PC-3 (cell line): Measurements from ENCODE around the gene TAOK1. TPM values are rescaled to one million over a fixed set of nuclear protein-coding genes. Genes with fewer than 3 reads are reported as not detected.

Experiments
- ATAC-seq: fragments of 200-7000 bp; cut with Tn5 transposase; 2 replicates; pipeline ENCODE4 v1.9.1; 2020; ENCODE audit warnings: mild to moderate bottlenecking, moderate library complexity
- BruUV-seq: library from RNA; stranded (reverse); fragments of 400-500 nt; replicated peaks from 2 replicates; lab custom pipeline; 2021; lab: Mats Ljungman, UMichigan
- CTCF ChIA-PET: fragments of 300-600 bp; sonication (Branson Sonifier 250); formaldehyde crosslinking; loops from one replicate; lab custom pipeline; 2022; ENCODE audit warnings: antibody characterized with exemption; lab: Charles Lee
- POLR2A ChIA-PET: fragments of 300-600 bp; sonication (Branson Sonifier 250); formaldehyde crosslinking; loops from one replicate; lab custom pipeline; 2022; ENCODE audit warnings: antibody characterized with exemption; ENCODE audit not compliant: unreplicated experiment; lab: Charles Lee
- DNase-seq: peaks from one replicate; pipeline ENCODE4 v3.0.0-alpha.2; 2015
- H2AFZ ChIP-seq: fragments of 300-600 bp; sonication (generic); 2 replicates; pipeline ENCODE4 v1.6.0; 2016; ENCODE audit warnings: antibody characterized with exemption, low read length
- H3F3A ChIP-seq: fragments of 300-600 bp; sonication (generic); one replicate; pipeline ENCODE4 v1.6.0; 2017; ENCODE audit warnings: antibody characterized with exemption, low read length, control low read depth, mild to moderate bottlenecking; ENCODE audit not compliant: unreplicated experiment
- H3K27ac ChIP-seq: fragments of 300-600 bp; sonication (generic); 2 replicates; pipeline ENCODE4 v1.5.1; 2016; ENCODE audit warnings: mild to moderate bottlenecking, low read length
- H3K27me3 ChIP-seq: fragments of 300-600 bp; sonication (generic); 2 replicates; pipeline ENCODE4 v1.6.1; 2016; ENCODE audit warnings: low read length, mixed read lengths
- H3K36me3 ChIP-seq: fragments of 300-600 bp; sonication (generic); 2 replicates; pipeline ENCODE4 v1.6.1; 2016; ENCODE audit warnings: low read depth, mixed run types, low read length, mixed read lengths
- H3K4me1 ChIP-seq: fragments of 300-600 bp; sonication (generic); 2 replicates; pipeline ENCODE4 v1.5.1; 2016; ENCODE audit warnings: low read length; ENCODE audit not compliant: insufficient read depth
- H3K4me2 ChIP-seq: fragments of 300-600 bp; sonication (generic); 2 replicates; pipeline ENCODE4 v1.6.0; 2016; ENCODE audit warnings: low read length
- H3K4me3 ChIP-seq: fragments of 300-600 bp; sonication (generic); 2 replicates; pipeline ENCODE4 v1.5.1; 2016; ENCODE audit warnings: mild to moderate bottlenecking, low read length, mixed read lengths
- H3K79me2 ChIP-seq: fragments of 300-600 bp; sonication (generic); 2 replicates; pipeline ENCODE4 v1.6.1; 2017; ENCODE audit warnings: low read length, mixed read lengths
- H3K9ac ChIP-seq: fragments of 300-600 bp; sonication (generic); 2 replicates; pipeline ENCODE4 v1.6.0; 2016; ENCODE audit warnings: mild to moderate bottlenecking, low read length
- H3K9me2 ChIP-seq: fragments of 300-600 bp; sonication (generic); replicated peaks from 2 replicates; pipeline ENCODE4 v1.6.1; 2016; ENCODE audit warnings: mixed run types, low read length, mixed read lengths
- H3K9me3 ChIP-seq: fragments of 300-600 bp; sonication (generic); 2 replicates; pipeline ENCODE4 v1.6.1; 2016; ENCODE audit warnings: low read length, mixed read lengths
- H4K20me1 ChIP-seq: fragments of 300-600 bp; sonication (generic); 2 replicates; pipeline ENCODE4 v1.6.1; 2016; ENCODE audit warnings: low read length, mixed read lengths
- EZH2 ChIP-seq: fragments of 300-600 bp; sonication (generic); IDR thresholded peaks from one replicate; pipeline ENCODE4 v1.6.1; 2017; ENCODE audit warnings: antibody characterized with exemption, mild to moderate bottlenecking, low read length; ENCODE audit not compliant: unreplicated experiment
- EZH2phosphoT487 ChIP-seq: fragments of 300-600 bp; sonication (generic); IDR thresholded peaks from 2 replicates; pipeline ENCODE4 v1.6.1; 2018; ENCODE audit warnings: mild to moderate bottlenecking, antibody characterized with exemption, low read length, borderline replicate concordance
- intact Hi-C: fragments of 100-400 bp; cut with micrococcal nuclease; formaldehyde crosslinking; loops from 2 replicates; pipeline ENCODE4 v1.9.0; 2023
- total RNA-seq: library from RNA; depleted of rRNA; stranded (reverse); fragments of >200 nt; gene quantifications from 2 replicates; pipeline ENCODE4 v1.2.3, GENCODE V29; 2014
- TF ChIP-seq, protein P1 (sequence below): fragments of 300-600 bp; sonication (generic); conservative IDR thresholded peaks from 2 replicates; pipeline ENCODE4 v1.5.1; 2017; ENCODE audit warnings: antibody characterized with exemption, low read depth, mild to moderate bottlenecking, low read length

The TAOK1 gene
- total RNA-seq, 1 experiment from 2014 or later, result 17.3 TPM

- Histone ChIP-seq H3K27me3 (no peaks in the 10 kb centered on the region), H3K9me2 (no peaks in the 10 kb centered on the region), H3K79me2 (no peaks in the 10 kb centered on the region), H3K4me1 (no peaks in the 10 kb centered on the region), H3K4me3 (no peak overlapping the region), H3K9ac (no peak overlapping the region), H3F3A (no peaks in the 10 kb centered on the region), H3K4me2 (no peak overlapping the region), H4K20me1 (no peaks in the 10 kb centered on the region), H3K36me3 (no peaks in the 10 kb centered on the region), H3K27ac (no peak overlapping the region), H2AFZ (no peak overlapping the region), H3K9me3 (no peaks in the 10 kb centered on the region)
- intact Hi-C loops, result no loop called here
- no peak for TF ChIP-seq EZH2phosphoT487
- TF ChIP-seq, protein P1, sequence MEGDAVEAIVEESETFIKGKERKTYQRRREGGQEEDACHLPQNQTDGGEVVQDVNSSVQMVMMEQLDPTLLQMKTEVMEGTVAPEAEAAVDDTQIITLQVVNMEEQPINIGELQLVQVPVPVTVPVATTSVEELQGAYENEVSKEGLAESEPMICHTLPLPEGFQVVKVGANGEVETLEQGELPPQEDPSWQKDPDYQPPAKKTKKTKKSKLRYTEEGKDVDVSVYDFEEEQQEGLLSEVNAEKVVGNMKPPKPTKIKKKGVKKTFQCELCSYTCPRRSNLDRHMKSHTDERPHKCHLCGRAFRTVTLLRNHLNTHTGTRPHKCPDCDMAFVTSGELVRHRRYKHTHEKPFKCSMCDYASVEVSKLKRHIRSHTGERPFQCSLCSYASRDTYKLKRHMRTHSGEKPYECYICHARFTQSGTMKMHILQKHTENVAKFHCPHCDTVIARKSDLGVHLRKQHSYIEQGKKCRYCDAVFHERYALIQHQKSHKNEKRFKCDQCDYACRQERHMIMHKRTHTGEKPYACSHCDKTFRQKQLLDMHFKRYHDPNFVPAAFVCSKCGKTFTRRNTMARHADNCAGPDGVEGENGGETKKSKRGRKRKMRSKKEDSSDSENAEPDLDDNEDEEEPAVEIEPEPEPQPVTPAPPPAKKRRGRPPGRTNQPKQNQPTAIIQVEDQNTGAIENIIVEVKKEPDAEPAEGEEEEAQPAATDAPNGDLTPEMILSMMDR, result no peak
- no peak for TF ChIP-seq EZH2
- no TSS peak for BruUV-seq
- ATAC-seq (no peak), DNase-seq (no peak)
- ChIA-PET CTCF (no interaction called here), POLR2A (interaction anchor here (0.7 kb wide), 1 partner anchor 61 kb away, joined by 11 read pairs; no protein-coding TSS in a partner anchor)
Observed at GRCh38 chr17:29364691-29365090, 25.5 kb upstream of the TAOK1 start.

DNA sequence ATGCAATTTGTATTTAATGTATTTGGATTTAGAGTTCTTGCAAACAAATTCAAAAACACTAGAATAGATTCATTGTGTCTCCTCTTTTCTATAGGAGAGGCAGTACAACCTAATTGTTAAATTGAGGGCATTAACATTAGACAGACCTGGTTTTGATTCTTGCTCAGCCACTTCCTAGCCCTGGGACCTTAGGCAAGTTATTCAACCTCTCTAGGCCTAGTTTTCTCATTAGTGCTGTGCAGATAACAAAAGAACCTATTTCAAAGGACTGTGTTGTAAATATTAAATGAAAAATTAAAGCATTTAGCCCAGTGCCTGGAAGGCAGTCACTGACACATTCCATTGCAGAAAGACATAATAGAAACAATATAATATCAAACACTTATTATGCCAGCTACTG lies 22.0 kb upstream of the TAOK1 start:
- POLR2A ChIA-PET, result no interaction called here
- no peak for TF ChIP-seq EZH2phosphoT487
- TF ChIP-seq, protein P1, result no peak
- TF ChIP-seq EZH2, result no peak
- no peak overlapping the region for H3K27ac ChIP-seq
- no TSS peak for BruUV-seq
- no peak overlapping the region for H3K4me2 ChIP-seq
- H3K36me3 ChIP-seq, result no peaks in the 10 kb centered on the region
- no peaks in the 10 kb centered on the region for H3K9me3 ChIP-seq
- no peak overlapping the region for H3K4me3 ChIP-seq
- no peaks in the 10 kb centered on the region for H3K27me3 ChIP-seq
- no peak overlapping the region for H2AFZ ChIP-seq
- no peaks in the 10 kb centered on the region for H3K9me2 ChIP-seq
- no peaks in the 10 kb centered on the region for H3K79me2 ChIP-seq
- ATAC-seq, result no peak
- no peaks in the 10 kb centered on the region for H3F3A ChIP-seq
- no peak overlapping the region for H3K9ac ChIP-seq
- CTCF ChIA-PET, result no interaction called here
- H3K4me1 ChIP-seq, result no peaks in the 10 kb centered on the region
- no peak for DNase-seq
- H4K20me1 ChIP-seq, result no peaks in the 10 kb centered on the region
- intact Hi-C loops, result no loop called here

GRCh38 chr17:29368926-29369325 lies 21.2 kb upstream of the TAOK1 start:
- Histone ChIP-seq H3F3A (no peaks in the 10 kb centered on the region), H4K20me1 (no peaks in the 10 kb centered on the region), H3K79me2 (no peaks in the 10 kb centered on the region), H3K36me3 (no peaks in the 10 kb centered on the region), H2AFZ (no peak overlapping the region), H3K27ac (no peak overlapping the region), H3K9ac (no peak overlapping the region), H3K9me3 (no peaks in the 10 kb centered on the region), H3K4me1 (no peaks in the 10 kb centered on the region), H3K4me3 (no peak overlapping the region), H3K4me2 (no peak overlapping the region), H3K27me3 (no peaks in the 10 kb centered on the region), H3K9me2 (no peaks in the 10 kb centered on the region)
- no peak for ATAC-seq
- TF ChIP-seq, protein P1, result no peak
- TF ChIP-seq EZH2, result no peak
- TF ChIP-seq EZH2phosphoT487, result no peak
- no TSS peak for BruUV-seq
- no peak for DNase-seq
- intact Hi-C loops, result no loop called here
- ChIA-PET CTCF (interaction anchor here (1.4 kb wide), 1 partner anchor 223 kb away, joined by 6 read pairs; no protein-coding TSS in a partner anchor), POLR2A (no interaction called here)
